Stimulated activated naive CD8-positive, alpha-beta T cell treated with anti-CD3 and anti-CD28 coated beads, Interleukin-15, amount 100 ng/mL, for 72 hours (primary cell): Measurements from ENCODE around the gene PRPS1.
"Not testable (repeated sequence)": the region's sequence is repeated elsewhere in the genome, so short reads cannot be mapped to it uniquely, and the experiment has no call there.

Source experiments
- ATAC-seq: fragments of 150-1000 bp; cut with Tn5 transposase; 2 replicates; pipeline ENCODE4 v1.10.0; 2021; ENCODE audit warnings: mild to moderate bottlenecking, moderate library complexity
- DNase-seq, 2 donors: peaks; one replicate each; pipeline ENCODE4 v3.0.0; 2021 to 2022
- H3K27ac Mint-ChIP-seq, 2 donors: one replicate each; pipeline ENCODE4 v1.8.0; 2022; ENCODE audit warnings: mild to moderate bottlenecking in 2 of 2, mixed read lengths in 2 of 2, moderate library complexity in 2 of 2
- H3K27me3 Mint-ChIP-seq: one replicate; pipeline ENCODE4 v1.8.0; 2022; ENCODE audit warnings: mixed read lengths
- H3K4me1 Mint-ChIP-seq: one replicate; pipeline ENCODE4 v1.8.0; 2022; ENCODE audit warnings: mild to moderate bottlenecking, mixed read lengths
- H3K4me3 Mint-ChIP-seq, 2 donors: one replicate each; pipeline ENCODE4 v1.8.0; 2022; ENCODE audit warnings: mild to moderate bottlenecking in 2 of 2, mixed read lengths in 2 of 2, moderate library complexity in 1 of 2
- H3K9me3 Mint-ChIP-seq, 2 donors: one replicate each; pipeline ENCODE4 v1.8.0; 2022; ENCODE audit warnings: mixed read lengths in 2 of 2

Gene PRPS1

GRCh38 chrX:107677501-107677901, 49.2 kb downstream of the PRPS1 start:
- no peaks in the 10 kb centered on the region for H3K27me3 Mint-ChIP-seq
- H3K27ac Mint-ChIP-seq = peak overlapping the region; percentile 97 to 98
- DNase-seq (no peak), ATAC-seq (no peak)
- no peaks in the 10 kb centered on the region for H3K9me3 Mint-ChIP-seq
- H3K4me3 Mint-ChIP-seq = peak overlapping the region; percentile 75 to 92
- H3K4me1 Mint-ChIP-seq = peaks cover 70% of the 10 kb centered on the region

- DNase-seq (no peak), ATAC-seq (no peak)
- peaks cover 72% of the 10 kb centered on the region for H3K4me1 Mint-ChIP-seq
- H3K27me3 Mint-ChIP-seq = no peaks in the 10 kb centered on the region
- H3K27ac Mint-ChIP-seq = peak overlapping the region in 1 of 2 donors; percentile 91
- H3K9me3 Mint-ChIP-seq = no peaks in the 10 kb centered on the region
- peak overlapping the region; percentile 40 to 92 for H3K4me3 Mint-ChIP-seq
Measured at GRCh38 chrX:107677909-107678308, 49.6 kb downstream of the PRPS1 start.

- Mint-ChIP-seq H3K27ac (peak overlapping the region in 1 of 2 donors; percentile 19), H3K4me3 (peak overlapping the region in 1 of 2 donors; percentile 64), H3K27me3 (no peaks in the 10 kb centered on the region), H3K4me1 (peaks cover 73% of the 10 kb centered on the region), H3K9me3 (no peaks in the 10 kb centered on the region)
- DNase-seq = peak; percentile 27 to 43
- ATAC-seq = peak; percentile 36
Measured at GRCh38 chrX:107678957-107679740, 50.8 kb downstream of the PRPS1 start.

- Mint-ChIP-seq H3K4me1 (peaks cover 80% of the 10 kb centered on the region), H3K4me3 (no peak overlapping the region), H3K27me3 (no peaks in the 10 kb centered on the region), H3K27ac (no peak overlapping the region), H3K9me3 (no peaks in the 10 kb centered on the region)
- ATAC-seq = no peak
- no peak for DNase-seq
Measured at GRCh38 chrX:107682256-107682655, 53.9 kb downstream of the PRPS1 start.

GRCh38 chrX:107683124-107683895, 55.0 kb downstream of the PRPS1 start:
- no peaks in the 10 kb centered on the region for H3K27me3 Mint-ChIP-seq
- H3K4me3 Mint-ChIP-seq = no peak overlapping the region
- H3K4me1 Mint-ChIP-seq = peaks cover 73% of the 10 kb centered on the region
- no peaks in the 10 kb centered on the region for H3K9me3 Mint-ChIP-seq
- DNase-seq = no peak
- H3K27ac Mint-ChIP-seq = no peak overlapping the region
- ATAC-seq = no peak

GRCh38 chrX:107683931-107684330, 55.6 kb downstream of the PRPS1 start:
- no peak for ATAC-seq
- Mint-ChIP-seq H3K4me1 (peaks cover 67% of the 10 kb centered on the region), H3K27me3 (no peaks in the 10 kb centered on the region), H3K9me3 (no peaks in the 10 kb centered on the region), H3K4me3 (no peak overlapping the region), H3K27ac (peak overlapping the region in 1 of 2 donors; percentile 43)
- no peak for DNase-seq

GRCh38 chrX:107684956-107685385, 56.7 kb downstream of the PRPS1 start:
- H3K4me1 Mint-ChIP-seq = peaks cover 56% of the 10 kb centered on the region
- H3K27ac Mint-ChIP-seq = no peak overlapping the region
- ATAC-seq (peak; percentile 76), DNase-seq (peak in 1 of 2 donors; percentile 11)
- no peaks in the 10 kb centered on the region for H3K27me3 Mint-ChIP-seq
- no peak overlapping the region for H3K4me3 Mint-ChIP-seq
- no peaks in the 10 kb centered on the region for H3K9me3 Mint-ChIP-seq

- not testable (repeated sequence) for ATAC-seq, H3K27ac Mint-ChIP-seq, H3K9me3 Mint-ChIP-seq, H3K4me3 Mint-ChIP-seq, DNase-seq, H3K27me3 Mint-ChIP-seq
- H3K4me1 Mint-ChIP-seq = peaks cover 50% of the 10 kb centered on the region
Measured at GRCh38 chrX:107685586-107685985, 57.3 kb downstream of the PRPS1 start.

GRCh38 chrX:107686026-107686425, 57.7 kb downstream of the PRPS1 start:
- ATAC-seq (no peak), DNase-seq (no peak)
- Mint-ChIP-seq H3K4me3 (peak overlapping the region; percentile 19 to 45), H3K4me1 (peaks cover 50% of the 10 kb centered on the region), H3K27ac (peak overlapping the region in 1 of 2 donors; percentile 36), H3K9me3 (no peaks in the 10 kb centered on the region), H3K27me3 (no peaks in the 10 kb centered on the region)

- DNase-seq = no peak
- peaks cover 49% of the 10 kb centered on the region for H3K4me1 Mint-ChIP-seq
- no peak for ATAC-seq
- H3K4me3 Mint-ChIP-seq = peak overlapping the region in 1 of 2 donors; percentile 45
- no peaks in the 10 kb centered on the region for H3K9me3 Mint-ChIP-seq
- no peaks in the 10 kb centered on the region for H3K27me3 Mint-ChIP-seq
- peak overlapping the region in 1 of 2 donors; percentile 19 for H3K27ac Mint-ChIP-seq
Measured at GRCh38 chrX:107686792-107687191, 58.5 kb downstream of the PRPS1 start.

GRCh38 chrX:107687445-107687844, 59.1 kb downstream of the PRPS1 start:
- peaks cover 44% of the 10 kb centered on the region for H3K4me1 Mint-ChIP-seq
- H3K4me3 Mint-ChIP-seq = no peak overlapping the region

GRCh38 chrX:107691024-107691448, 62.7 kb downstream of the PRPS1 start:
- ATAC-seq = no peak
- no peaks in the 10 kb centered on the region for H3K9me3 Mint-ChIP-seq
- peaks cover 15% of the 10 kb centered on the region for H3K4me1 Mint-ChIP-seq
- H3K4me3 Mint-ChIP-seq = no peak overlapping the region
- H3K27ac Mint-ChIP-seq = no peak overlapping the region
- no peaks in the 10 kb centered on the region for H3K27me3 Mint-ChIP-seq
- DNase-seq = no peak

More at GRCh38 chrX:107687445-107687844, 59.1 kb downstream of the PRPS1 start:
- ATAC-seq = no peak
- Mint-ChIP-seq H3K27ac (no peak overlapping the region), H3K9me3 (no peaks in the 10 kb centered on the region), H3K27me3 (no peaks in the 10 kb centered on the region)
- no peak for DNase-seq

GRCh38 chrX:107699616-107700015, 71.3 kb downstream of the PRPS1 start:
- ATAC-seq = no peak
- Mint-ChIP-seq H3K27me3 (no peaks in the 10 kb centered on the region), H3K9me3 (no peaks in the 10 kb centered on the region), H3K4me3 (no peak overlapping the region), H3K4me1 (peaks cover 11% of the 10 kb centered on the region), H3K27ac (no peak overlapping the region)
- no peak for DNase-seq

GRCh38 chrX:107700317-107700774, 72.0 kb downstream of the PRPS1 start:
- no peak for ATAC-seq
- DNase-seq = no peak
- Mint-ChIP-seq H3K27ac (no peak overlapping the region), H3K9me3 (no peaks in the 10 kb centered on the region), H3K4me1 (peaks cover 11% of the 10 kb centered on the region), H3K27me3 (no peaks in the 10 kb centered on the region), H3K4me3 (no peak overlapping the region)
